H9 (cell line): Measurements from ENCODE around the gene ZDHHC23. TPM values are rescaled to one million over a fixed set of nuclear protein-coding genes. Genes with fewer than 3 reads are reported as not detected.

ENCODE experiments used
- DNase-seq: peaks from one replicate; pipeline ENCODE4 v3.0.0-alpha.2; 2017
- H2AFZ ChIP-seq: one replicate; pipeline ENCODE4 v1.6.1; 2013; ENCODE audit warnings: mild to moderate bottlenecking, low read length, control low read depth, moderate library complexity
- H2AK5ac ChIP-seq: 2 replicates; pipeline ENCODE4 v1.6.1; 2013; ENCODE audit warnings: low read length, control low read depth, mixed read lengths; ENCODE audit not compliant: insufficient read length
- H2BK120ac ChIP-seq: one replicate; pipeline ENCODE4 v1.6.1; 2013; ENCODE audit warnings: low read depth, mild to moderate bottlenecking, low read length, control low read depth, inconsistent platforms; ENCODE audit not compliant: poor library complexity, severe bottlenecking
- H2BK12ac ChIP-seq: 2 replicates; pipeline ENCODE4 v1.6.1; 2013; ENCODE audit warnings: low read length, control low read depth, mixed read lengths, low read depth; ENCODE audit not compliant: insufficient read length
- H2BK15ac ChIP-seq: 2 replicates; pipeline ENCODE4 v1.6.1; 2013; ENCODE audit warnings: low read depth, low read length, control low read depth
- H2BK20ac ChIP-seq: one replicate; pipeline ENCODE4 v1.6.1; 2013; ENCODE audit warnings: low read depth, mild to moderate bottlenecking, low read length, control low read depth, inconsistent platforms; ENCODE audit not compliant: poor library complexity, severe bottlenecking
- H2BK5ac ChIP-seq: 2 replicates; pipeline ENCODE4 v1.6.1; 2013; ENCODE audit warnings: low read length, control low read depth, mixed read lengths; ENCODE audit not compliant: insufficient read length
- H3K14ac ChIP-seq: 2 replicates; pipeline ENCODE4 v1.6.1; 2013; ENCODE audit warnings: low read length, control low read depth; ENCODE audit not compliant: insufficient read depth
- H3K18ac ChIP-seq: 2 replicates; pipeline ENCODE4 v1.6.1; 2013; ENCODE audit warnings: low read depth, mild to moderate bottlenecking, mixed read lengths, low read length, control low read depth; ENCODE audit not compliant: insufficient read length
- H3K23ac ChIP-seq: 2 replicates; pipeline ENCODE4 v1.6.1; 2013; ENCODE audit warnings: low read length, control low read depth, mixed read lengths, low read depth; ENCODE audit not compliant: insufficient read length
- H3K23me2 ChIP-seq: 2 replicates; pipeline ENCODE4 v1.6.1; 2013; ENCODE audit warnings: low read depth, mild to moderate bottlenecking, mixed read lengths, low read length, control low read depth; ENCODE audit not compliant: insufficient read length, poor library complexity, severe bottlenecking
- H3K27ac ChIP-seq: 2 replicates; pipeline ENCODE4 v1.5.1; 2013; ENCODE audit warnings: low read length, control low read depth, mixed read lengths, low read depth; ENCODE audit not compliant: insufficient read length
- H3K27me3 ChIP-seq: 2 replicates; pipeline ENCODE4 v1.6.1; 2013; ENCODE audit warnings: low read length, control low read depth, inconsistent platforms; ENCODE audit not compliant: insufficient read depth
- H3K4ac ChIP-seq: 2 replicates; pipeline ENCODE4 v1.6.1; 2013; ENCODE audit warnings: low read depth, mild to moderate bottlenecking, control low read depth, inconsistent platforms, low read length, moderate library complexity
- H3K4me1 ChIP-seq: 2 replicates; pipeline ENCODE4 v1.6.1; 2013; ENCODE audit warnings: low read length, control low read depth, inconsistent platforms; ENCODE audit not compliant: insufficient read depth
- H3K4me2 ChIP-seq: 2 replicates; pipeline ENCODE4 v1.6.1; 2013; ENCODE audit warnings: low read length, control low read depth, mixed read lengths; ENCODE audit not compliant: insufficient read length, insufficient read depth
- H3K56ac ChIP-seq: 2 replicates; pipeline ENCODE4 v1.6.1; 2013; ENCODE audit warnings: low read depth, mild to moderate bottlenecking, mixed read lengths, low read length, control low read depth; ENCODE audit not compliant: insufficient read length
- H3K79me1 ChIP-seq: 2 replicates; pipeline ENCODE4 v1.6.1; 2013; ENCODE audit warnings: low read depth, mild to moderate bottlenecking, moderate library complexity, low read length, control low read depth, inconsistent platforms; ENCODE audit not compliant: insufficient read depth, poor library complexity, severe bottlenecking
- H3K79me2 ChIP-seq: 2 replicates; pipeline ENCODE4 v1.6.1; 2013; ENCODE audit warnings: low read length, control low read depth, inconsistent platforms; ENCODE audit not compliant: insufficient read depth
- H3K9ac ChIP-seq: 2 replicates; pipeline ENCODE4 v1.6.1; 2013; ENCODE audit warnings: low read length, control low read depth, mixed read lengths; ENCODE audit not compliant: insufficient read length; ENCODE audit errors: extremely low read depth
- H3K9me3 ChIP-seq: one replicate; pipeline ENCODE4 v1.6.1; 2013; ENCODE audit warnings: low read depth, low read length, inconsistent platforms; ENCODE audit not compliant: control insufficient read depth
- H3T11ph ChIP-seq: one replicate; pipeline ENCODE4 v1.6.1; 2013; ENCODE audit warnings: mild to moderate bottlenecking, low read length, control low read depth, inconsistent platforms
- H4K20me1 ChIP-seq: one replicate; pipeline ENCODE4 v1.6.1; 2013; ENCODE audit not compliant: control insufficient read depth, insufficient read length, insufficient read depth
- H4K5ac ChIP-seq: 2 replicates; pipeline ENCODE4 v1.6.1; 2013; ENCODE audit warnings: low read depth, mild to moderate bottlenecking, mixed read lengths, low read length, control low read depth; ENCODE audit not compliant: insufficient read length
- H4K8ac ChIP-seq: replicated peaks from 2 replicates; pipeline ENCODE4 v1.6.1; 2013; ENCODE audit warnings: low read length, control low read depth, mixed read lengths, low read depth; ENCODE audit not compliant: insufficient read length
- H4K91ac ChIP-seq: 2 replicates; pipeline ENCODE4 v1.6.1; 2013; ENCODE audit warnings: low read depth, mild to moderate bottlenecking, moderate library complexity, mixed read lengths, low read length, control low read depth; ENCODE audit not compliant: insufficient read length
- H3K27ac Mint-ChIP-seq, 3 experiments: 2 replicates in 2 of 3; 3 replicates in 1 of 3; pipeline ENCODE4 v1.8.0; 2020 to 2021; ENCODE audit warnings: mixed read lengths in 3 of 3, mild to moderate bottlenecking in 1 of 3, moderate library complexity in 1 of 3
- H3K27me3 Mint-ChIP-seq: 2 replicates; pipeline ENCODE4 v1.8.0; 2021; ENCODE audit warnings: low read depth, mild to moderate bottlenecking, moderate library complexity, mixed read lengths
- H3K36me3 Mint-ChIP-seq, 3 experiments: 2 replicates in 2 of 3; 3 replicates in 1 of 3; pipeline ENCODE4 v1.8.0; 2020 to 2021; ENCODE audit warnings: low read depth in 3 of 3, mixed read lengths in 3 of 3; ENCODE audit not compliant: insufficient read depth in 1 of 3
- H3K4me1 Mint-ChIP-seq, 2 experiments: 2 replicates each; pipeline ENCODE4 v1.8.0; 2020; ENCODE audit warnings: mixed read lengths in 2 of 2
- H3K4me3 Mint-ChIP-seq, 2 experiments: 2 replicates in 1 of 2; 3 replicates in 1 of 2; pipeline ENCODE4 v1.8.0; 2020 to 2021; ENCODE audit warnings: mild to moderate bottlenecking in 2 of 2, mixed read lengths in 2 of 2, moderate library complexity in 1 of 2
- H3K9me3 Mint-ChIP-seq, 2 experiments: 2 replicates in 1 of 2; 3 replicates in 1 of 2; pipeline ENCODE4 v1.8.0; 2020; ENCODE audit warnings: mild to moderate bottlenecking in 2 of 2, mixed read lengths in 2 of 2, moderate library complexity in 1 of 2
- CTCF ChIP-seq: fragments of 200-600 bp; sonication (generic); conservative IDR thresholded peaks from 3 replicates; pipeline ENCODE4 v1.8.0; 2021; ENCODE audit warnings: antibody characterized with exemption, mild to moderate bottlenecking
- WGBS: extraction: QIAGEN DNeasy Blood & Tissue Kit; methylation state at CpG from one replicate; pipeline ENCODE4 v1.1.7; 2013; ENCODE audit warnings: missing lambda C conversion rate, low lambda C conversion rate, mixed read lengths; ENCODE audit not compliant: insufficient read length; ENCODE audit errors: extremely low coverage; 5-methylcytosine and 5-hydroxymethylcytosine counted together
- total RNA-seq: library from RNA; stranded (reverse); gene quantifications from 2 replicates; pipeline ENCODE4 v1.2.1, GENCODE V29; 2021

The ZDHHC23 gene
- total RNA-seq, 1 experiment from 2014 or later = 25.2 TPM

GRCh38 chr3:114005481-114005880 is 57.7 kb downstream of the ZDHHC23 start:
- no peak overlapping the region for H4K5ac ChIP-seq
- H2BK15ac ChIP-seq = no peak overlapping the region
- no peak for TF ChIP-seq CTCF
- Mint-ChIP-seq H3K4me1 (no peaks in the 10 kb centered on the region), H3K27me3 (no peaks in the 10 kb centered on the region), H3K9me3 (peaks cover 4 to 5% of the 10 kb centered on the region in 2 experiments; a peak in 4 of 5 replicates), H3K36me3 (peaks cover 5 to 6% (median 5%) of the 10 kb centered on the region in 3 experiments; a peak in 5 of 7 replicates), H3K27ac (0 out of 7 replicates have a peak overlapping the region, but pooled peaks of 1 of the 3 experiments have one; percentile 44), H3K4me3 (no peak overlapping the region)
- H3K14ac ChIP-seq = no peak overlapping the region; the same call in 1 of the 2 replicates
- H3K18ac ChIP-seq = no peak overlapping the region
- no peak overlapping the region for H3K4ac ChIP-seq
- no peak overlapping the region for H3T11ph ChIP-seq
- H4K20me1 ChIP-seq = no peaks in the 10 kb centered on the region
- H3K9ac ChIP-seq = no peak overlapping the region
- H3K56ac ChIP-seq = no peak overlapping the region
- H2AK5ac ChIP-seq = no peak overlapping the region
- WGBS = no CpG with 5 or more reads among the region's 5 CpGs
- no peak overlapping the region for H3K23ac ChIP-seq
- H3K27ac ChIP-seq = no peak overlapping the region
- H3K4me1 ChIP-seq = no peaks in the 10 kb centered on the region
- no peak overlapping the region for H2BK20ac ChIP-seq
- H2BK12ac ChIP-seq = no peak overlapping the region
- no peak overlapping the region for H4K91ac ChIP-seq
- no peak overlapping the region for H3K4me2 ChIP-seq
- no peak overlapping the region for H2AFZ ChIP-seq
- H2BK5ac ChIP-seq = no peak overlapping the region
- no peaks in the 10 kb centered on the region; the same call in 1 of the 2 replicates for H3K27me3 ChIP-seq
- no peak for DNase-seq
- no peaks in the 10 kb centered on the region for H3K23me2 ChIP-seq
- H2BK120ac ChIP-seq = no peak overlapping the region
- no peaks in the 10 kb centered on the region for H3K79me2 ChIP-seq
- no peak overlapping the region for H4K8ac ChIP-seq
- peaks cover 7% of the 10 kb centered on the region for H3K9me3 ChIP-seq
- H3K79me1 ChIP-seq = no peaks in the 10 kb centered on the region
